Neural cell (in vitro differentiated cells): ENCODE data around the gene CHST6. TPM values are rescaled to one million over a fixed set of nuclear protein-coding genes. Genes with fewer than 3 reads are reported as not detected.

Experiments used
- H2AFZ ChIP-seq: fragments of 200-600, 300-800 bp; sonication (generic), shearing (Covaris generic); 2 replicates; pipeline ENCODE4 v1.6.0; 2014; ENCODE audit warnings: low read depth, mild to moderate bottlenecking, antibody characterized with exemption, low read length, moderate library complexity
- H3F3A ChIP-seq: fragments of 200-600 bp; shearing (Covaris generic); 2 replicates; pipeline ENCODE4 v1.6.1; 2016; ENCODE audit warnings: mild to moderate bottlenecking, moderate library complexity, mixed read lengths, antibody characterized with exemption, low read length; ENCODE audit not compliant: insufficient read depth, poor library complexity, severe bottlenecking
- H3K27ac ChIP-seq: fragments of 200-600, 300-800 bp; sonication (generic), shearing (Covaris generic); 2 replicates; pipeline ENCODE4 v1.5.1; 2014; ENCODE audit warnings: mild to moderate bottlenecking, low read length, moderate library complexity
- H3K27me3 ChIP-seq: fragments of 300-800, 200-600 bp; sonication (generic), shearing (Covaris generic); 2 replicates; pipeline ENCODE4 v1.6.0; 2014; ENCODE audit warnings: mild to moderate bottlenecking, low read depth, low read length, moderate library complexity; ENCODE audit not compliant: insufficient read depth
- H3K36me3 ChIP-seq: fragments of 300-800, 200-600 bp; sonication (generic), shearing (Covaris generic); 2 replicates; pipeline ENCODE4 v1.5.1; 2014; ENCODE audit warnings: mild to moderate bottlenecking, antibody characterized with exemption, low read length, moderate library complexity; ENCODE audit not compliant: insufficient read depth
- H3K4me2 ChIP-seq: fragments of 300-800, 200-600 bp; sonication (generic), shearing (Covaris generic); 2 replicates; pipeline ENCODE4 v1.6.0; 2014; ENCODE audit warnings: mild to moderate bottlenecking, low read length
- H3K4me3 ChIP-seq: fragments of 300-800, 200-600 bp; sonication (generic), shearing (Covaris generic); 2 replicates; pipeline ENCODE4 v1.5.1; 2014; ENCODE audit warnings: mild to moderate bottlenecking, low read length, moderate library complexity
- H3K79me2 ChIP-seq: fragments of 200-600 bp; shearing (Covaris generic); replicated peaks from 2 replicates; pipeline ENCODE4 v1.6.0; 2014; ENCODE audit warnings: mild to moderate bottlenecking, low read length, moderate library complexity; ENCODE audit not compliant: insufficient read depth
- H3K9ac ChIP-seq: fragments of 300-800, 200-600 bp; sonication (generic), shearing (Covaris generic); 2 replicates; pipeline ENCODE4 v1.6.1; 2016; ENCODE audit warnings: mild to moderate bottlenecking, low read length, mixed read lengths
- H3K9me2 ChIP-seq: fragments of 200-600 bp; shearing (Covaris generic); 2 replicates; pipeline ENCODE4 v1.6.1; 2016; ENCODE audit warnings: mild to moderate bottlenecking, low read length, mixed read lengths; ENCODE audit not compliant: insufficient read depth
- H3K9me3 ChIP-seq: fragments of 200-600, 300-800 bp; sonication (generic), shearing (Covaris generic); 2 replicates; pipeline ENCODE4 v1.6.1; 2016; ENCODE audit warnings: mild to moderate bottlenecking, mixed run types, low read length, moderate library complexity, mixed read lengths
- H4K20me1 ChIP-seq: fragments of 200-600 bp; shearing (Covaris generic); 2 replicates; pipeline ENCODE4 v1.6.1; 2016; ENCODE audit warnings: mild to moderate bottlenecking, mixed run types; ENCODE audit not compliant: insufficient read depth
- CTCF ChIP-seq: fragments of 450-650 bp; IDR thresholded peaks from 2 replicates; pipeline ENCODE4 v1.5.1; 2014; ENCODE audit warnings: antibody characterized with exemption, mild to moderate bottlenecking, moderate library complexity; ENCODE audit not compliant: poor library complexity, severe bottlenecking
- EP300 ChIP-seq: fragments of 450-650 bp; conservative IDR thresholded peaks from 2 replicates; pipeline ENCODE4 v1.6.1; 2014; ENCODE audit warnings: antibody characterized with exemption, mild to moderate bottlenecking, moderate library complexity; ENCODE audit not compliant: poor library complexity, severe bottlenecking
- EZH2 ChIP-seq: fragments of 200-600, 300-800 bp; shearing (Covaris generic), sonication (generic); IDR thresholded peaks from 2 replicates; pipeline ENCODE4 v1.6.1; 2014; ENCODE audit warnings: antibody characterized with exemption, low read length, borderline replicate concordance, mild to moderate bottlenecking; ENCODE audit not compliant: insufficient read depth, poor library complexity, severe bottlenecking
- MXI1 ChIP-seq: fragments of 450-650 bp; conservative IDR thresholded peaks from 2 replicates; pipeline ENCODE4 v1.6.1; 2014; ENCODE audit warnings: antibody characterized with exemption, mild to moderate bottlenecking; ENCODE audit not compliant: poor library complexity, severe bottlenecking
- POLR2AphosphoS5 ChIP-seq: IDR thresholded peaks from 2 replicates; pipeline ENCODE4 v1.6.1; 2012
- RAD21 ChIP-seq: fragments of 450-650 bp; conservative IDR thresholded peaks from 2 replicates; pipeline ENCODE4 v1.6.1; 2014; ENCODE audit warnings: antibody characterized with exemption, mild to moderate bottlenecking, moderate library complexity
- REST ChIP-seq: IDR thresholded peaks from 2 replicates; pipeline ENCODE4 v1.6.1; 2012; ENCODE audit warnings: borderline replicate concordance
- SMC3 ChIP-seq: fragments of 450-650 bp; conservative IDR thresholded peaks from 2 replicates; pipeline ENCODE4 v1.6.1; 2014; ENCODE audit warnings: antibody characterized with exemption, mild to moderate bottlenecking, moderate library complexity; ENCODE audit not compliant: poor library complexity
- TAF1 ChIP-seq: IDR thresholded peaks from 2 replicates; pipeline ENCODE4 v1.6.1; 2012; ENCODE audit warnings: low read depth
- polyA plus RNA-seq: library from polyadenylated mRNA; depleted of rRNA; stranded (reverse); fragments of >200 nt; gene quantifications from 2 replicates; pipeline ENCODE4 v1.2.3, GENCODE V29; 2014

The CHST6 gene
- polyA plus RNA-seq, 1 donor from 2014 or later = 0.02 TPM

GRCh38 chr16:75462806-75463205, 32.4 kb downstream of the CHST6 start:
- Histone ChIP-seq H3K27ac (no peak overlapping the region), H3K9me3 (no peaks in the 10 kb centered on the region), H3K4me2 (peak overlapping the region; percentile 48), H3K27me3 (no peaks in the 10 kb centered on the region), H3K9me2 (no peaks in the 10 kb centered on the region), H3K9ac (peak overlapping the region; percentile 86), H4K20me1 (no peaks in the 10 kb centered on the region), H3K79me2 (peaks cover 41% of the 10 kb centered on the region), H3K4me3 (peak overlapping the region; percentile 90), H2AFZ (no peak overlapping the region), H3K36me3 (no peaks in the 10 kb centered on the region), H3F3A (no peaks in the 10 kb centered on the region)
- TF ChIP-seq MXI1 = peak; percentile 17
- TF ChIP-seq SMC3 = no peak

DNA sequence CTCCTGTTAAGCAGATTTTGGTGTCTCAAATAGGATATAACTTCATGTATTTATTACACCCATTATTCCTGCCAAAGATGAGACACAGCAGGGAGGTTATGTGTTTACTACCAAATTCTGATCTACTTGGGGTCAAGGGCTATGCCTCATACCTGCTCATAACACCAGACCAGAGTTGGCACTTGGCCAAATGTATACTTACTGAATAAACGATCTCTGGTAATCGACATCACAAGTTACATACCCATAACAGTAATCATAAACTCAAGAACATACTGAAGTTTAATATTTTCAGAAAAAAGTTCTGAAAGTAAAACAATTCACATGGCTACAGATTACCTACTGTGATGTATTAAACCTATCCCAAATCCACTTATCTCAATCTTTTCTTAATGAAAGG, 33.7 kb downstream of the CHST6 start:
- TF ChIP-seq MXI1 = no peak
- TF ChIP-seq RAD21 = no peak
- TF ChIP-seq EZH2 = no peak
- no peak for TF ChIP-seq TAF1
- TF ChIP-seq CTCF = no peak
- TF ChIP-seq REST = no peak
- no peak for TF ChIP-seq POLR2AphosphoS5
- no peak for TF ChIP-seq EP300
- no peak for TF ChIP-seq SMC3
- H2AFZ ChIP-seq = no peak overlapping the region
- H3K36me3 ChIP-seq = no peaks in the 10 kb centered on the region
- H4K20me1 ChIP-seq = no peaks in the 10 kb centered on the region
- H3K9ac ChIP-seq = no peak overlapping the region
- H3K79me2 ChIP-seq = peaks cover 50% of the 10 kb centered on the region
- no peaks in the 10 kb centered on the region for H3K9me3 ChIP-seq
- no peaks in the 10 kb centered on the region for H3F3A ChIP-seq
- H3K4me3 ChIP-seq = peak overlapping the region; percentile 90
- no peaks in the 10 kb centered on the region for H3K27me3 ChIP-seq
- H3K4me2 ChIP-seq = peak overlapping the region; percentile 3
- H3K27ac ChIP-seq = no peak overlapping the region
- no peaks in the 10 kb centered on the region for H3K9me2 ChIP-seq

GRCh38 chr16:75460446-75460845, 34.8 kb downstream of the CHST6 start:
- no peaks in the 10 kb centered on the region for H4K20me1 ChIP-seq
- no peak overlapping the region for H2AFZ ChIP-seq
- peaks cover 50% of the 10 kb centered on the region for H3K79me2 ChIP-seq
- no peaks in the 10 kb centered on the region for H3F3A ChIP-seq
- H3K9ac ChIP-seq = no peak overlapping the region
- H3K9me3 ChIP-seq = no peaks in the 10 kb centered on the region
- no peaks in the 10 kb centered on the region for H3K9me2 ChIP-seq
- no peak for TF ChIP-seq MXI1
- TF ChIP-seq EZH2 = no peak
- TF ChIP-seq SMC3 = no peak
- no peak for TF ChIP-seq RAD21
- no peak for TF ChIP-seq EP300
- TF ChIP-seq REST = no peak
- H3K4me3 ChIP-seq = no peak overlapping the region
- H3K36me3 ChIP-seq = no peaks in the 10 kb centered on the region
- H3K4me2 ChIP-seq = no peak overlapping the region
- no peaks in the 10 kb centered on the region for H3K27me3 ChIP-seq
- no peak overlapping the region for H3K27ac ChIP-seq
